ENCODE results near the gene ZBTB40. TPM values are rescaled to one million over a fixed set of nuclear protein-coding genes. Genes with fewer than 3 reads are reported as not detected.

ZBTB40 gene
- polyA plus RNA-seq, 1 donor from 2014 or later = 5.0 TPM

DNA sequence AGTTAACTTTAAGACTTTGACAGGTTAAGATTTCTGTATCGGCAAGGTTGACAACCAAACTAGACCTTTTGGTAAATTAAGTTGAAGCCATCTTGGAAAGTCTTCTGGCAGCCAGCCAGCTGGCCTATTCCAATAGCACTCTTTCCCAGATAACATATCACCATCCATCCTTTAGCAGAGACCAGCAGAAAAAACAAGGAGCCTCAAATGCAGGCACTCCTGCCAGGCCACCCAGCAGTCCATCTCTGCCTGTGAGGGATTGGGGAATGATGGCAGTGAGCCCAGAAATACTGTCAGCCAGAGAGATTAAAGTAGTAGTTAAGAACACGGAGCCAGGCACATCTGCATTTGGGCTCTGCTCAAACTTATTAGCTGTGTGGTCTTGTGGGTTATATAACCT, 19.4 kb downstream of the ZBTB40 start:
- H3K27ac Mint-ChIP-seq = no peak overlapping the region
- no peak overlapping the region for H3K4me3 Mint-ChIP-seq
- peaks cover 10 to 23% (median 10%) of the 10 kb centered on the region in 3 donors for H3K4me1 Mint-ChIP-seq
- no peaks in the 10 kb centered on the region for H3K27me3 Mint-ChIP-seq
- H3K9me3 Mint-ChIP-seq = no peaks in the 10 kb centered on the region
- peaks cover 5% of the 10 kb centered on the region for H3K36me3 Mint-ChIP-seq

- Mint-ChIP-seq H3K9me3 (no peaks in the 10 kb centered on the region), H3K36me3 (peaks cover 7% of the 10 kb centered on the region), H3K4me1 (peaks cover 10 to 22% (median 12%) of the 10 kb centered on the region in 3 donors), H3K27ac (no peak overlapping the region), H3K4me3 (no peak overlapping the region), H3K27me3 (no peaks in the 10 kb centered on the region)
Measured at GRCh38 chr1:22471610-22472009, 20.0 kb downstream of the ZBTB40 start.

DNA sequence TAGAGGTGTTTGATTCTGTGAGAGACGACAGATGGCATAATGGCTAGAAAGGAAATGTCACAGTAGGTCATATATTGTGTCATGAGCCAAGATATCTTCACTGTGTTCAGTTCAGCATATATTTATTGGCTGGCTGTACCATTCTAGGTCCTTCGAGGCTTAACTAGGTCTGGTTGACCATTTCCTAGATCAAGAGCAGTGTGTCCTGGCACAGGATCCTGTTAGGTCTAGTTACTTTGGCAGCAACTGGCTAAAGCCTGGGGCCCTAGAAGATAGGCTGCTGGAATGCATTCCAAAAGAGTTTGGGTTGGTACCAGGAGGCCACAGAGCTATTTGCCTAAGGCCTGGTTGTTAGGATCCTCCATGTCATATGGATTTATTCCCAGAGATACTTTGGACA, 20.9 kb downstream of the ZBTB40 start:
- peaks cover 0 to under 1% (median 0%) of the 10 kb centered on the region in 3 donors for H3K9me3 Mint-ChIP-seq
- H3K36me3 Mint-ChIP-seq = peaks cover 6% of the 10 kb centered on the region
- H3K4me3 Mint-ChIP-seq = no peak overlapping the region
- no peaks in the 10 kb centered on the region for H3K27me3 Mint-ChIP-seq
- peaks cover 10 to 21% (median 14%) of the 10 kb centered on the region in 3 donors for H3K4me1 Mint-ChIP-seq
- H3K27ac Mint-ChIP-seq = peak overlapping the region in 1 of 3 donors; percentile 53

- Mint-ChIP-seq H3K4me3 (no peak overlapping the region), H3K4me1 (peaks cover 6 to 18% (median 11%) of the 10 kb centered on the region in 3 donors), H3K27ac (no peak overlapping the region), H3K9me3 (peaks cover 0 to 6% (median 1%) of the 10 kb centered on the region in 3 donors), H3K36me3 (peaks cover 11% of the 10 kb centered on the region), H3K27me3 (no peaks in the 10 kb centered on the region)
Measured at GRCh38 chr1:22473952-22474351, 22.3 kb downstream of the ZBTB40 start.

DNA sequence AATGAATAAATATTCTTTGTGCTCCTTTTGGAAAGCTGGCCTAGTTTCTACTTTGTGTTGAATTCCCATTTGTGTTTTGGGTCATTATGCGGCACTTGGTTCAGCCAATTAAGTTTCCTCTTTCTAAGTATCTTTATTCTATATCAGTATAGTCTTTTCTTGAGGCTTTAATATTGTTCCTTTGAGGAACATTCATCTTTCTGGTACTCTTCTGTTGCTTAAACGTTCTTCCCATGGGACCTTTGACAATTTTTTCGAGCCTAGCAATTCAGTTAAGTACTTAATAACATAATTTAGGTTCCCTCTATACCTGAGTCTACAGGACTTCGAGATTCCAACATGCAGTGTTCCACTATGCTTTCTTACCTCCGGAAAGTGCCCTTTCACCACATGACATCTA, 24.9 kb downstream of the ZBTB40 start:
- Mint-ChIP-seq H3K4me1 (peaks cover 11% of the 10 kb centered on the region in 3 donors), H3K27me3 (no peaks in the 10 kb centered on the region), H3K36me3 (peaks cover 12% of the 10 kb centered on the region), H3K27ac (no peak overlapping the region), H3K4me3 (no peak overlapping the region), H3K9me3 (peaks cover 1 to 11% (median 2%) of the 10 kb centered on the region in 3 donors)

GRCh38 chr1:22483121-22483520, 31.5 kb downstream of the ZBTB40 start:
- peaks cover 6 to 19% (median 9%) of the 10 kb centered on the region in 3 donors for H3K9me3 Mint-ChIP-seq
- H3K36me3 Mint-ChIP-seq = peaks cover 18% of the 10 kb centered on the region
- H3K4me1 Mint-ChIP-seq = peaks cover 4 to 12% (median 7%) of the 10 kb centered on the region in 3 donors
- H3K27me3 Mint-ChIP-seq = no peaks in the 10 kb centered on the region
- no peak overlapping the region for H3K4me3 Mint-ChIP-seq
- no peak overlapping the region for H3K27ac Mint-ChIP-seq

DNA sequence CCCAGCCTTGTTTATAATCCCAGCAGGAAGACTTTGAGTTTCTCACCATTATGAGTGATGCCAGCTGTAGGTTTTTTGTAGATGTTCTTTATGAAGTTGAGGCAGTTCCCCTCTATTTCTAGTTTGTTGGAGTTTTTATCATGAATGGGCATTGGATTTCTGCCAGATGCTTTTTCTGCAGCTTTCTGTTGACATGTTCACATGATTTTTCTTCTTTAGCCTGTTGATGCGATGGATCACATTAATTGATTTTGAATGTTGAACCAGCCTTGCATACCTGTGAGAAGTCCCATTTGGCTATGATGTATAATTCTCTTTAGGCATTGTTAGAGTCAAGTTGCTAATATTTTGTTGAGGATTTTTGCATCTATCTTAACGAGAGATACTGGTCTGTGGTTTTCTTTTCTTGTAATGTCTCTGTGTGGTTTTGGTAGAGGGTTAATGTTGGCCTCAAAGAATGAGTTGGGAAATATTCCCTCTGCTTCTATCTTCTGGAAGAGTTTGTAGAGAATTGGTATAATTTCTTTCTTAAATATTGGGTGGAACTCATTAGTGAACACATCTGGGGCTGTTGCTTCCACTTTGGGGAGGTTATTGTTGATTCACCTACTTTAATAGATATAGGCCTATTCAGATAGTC, 33.2 kb downstream of the ZBTB40 start:
- H3K4me1 Mint-ChIP-seq = peaks cover 4 to 12% (median 7%) of the 10 kb centered on the region in 3 donors
- H3K27me3 Mint-ChIP-seq = no peaks in the 10 kb centered on the region
- peak overlapping the region in 1 of 4 donors; percentile 40 for H3K4me3 Mint-ChIP-seq
- H3K9me3 Mint-ChIP-seq = peaks cover 5 to 13% (median 9%) of the 10 kb centered on the region in 3 donors
- no peak overlapping the region for H3K27ac Mint-ChIP-seq
- H3K36me3 Mint-ChIP-seq = peaks cover 13% of the 10 kb centered on the region

GRCh38 chr1:22485431-22485830, 33.8 kb downstream of the ZBTB40 start:
- Mint-ChIP-seq H3K36me3 (peaks cover 13% of the 10 kb centered on the region), H3K4me1 (peaks cover 4 to 10% (median 7%) of the 10 kb centered on the region in 3 donors), H3K4me3 (no peak overlapping the region), H3K9me3 (peaks cover 5 to 13% (median 8%) of the 10 kb centered on the region in 3 donors), H3K27me3 (no peaks in the 10 kb centered on the region), H3K27ac (no peak overlapping the region)

DNA sequence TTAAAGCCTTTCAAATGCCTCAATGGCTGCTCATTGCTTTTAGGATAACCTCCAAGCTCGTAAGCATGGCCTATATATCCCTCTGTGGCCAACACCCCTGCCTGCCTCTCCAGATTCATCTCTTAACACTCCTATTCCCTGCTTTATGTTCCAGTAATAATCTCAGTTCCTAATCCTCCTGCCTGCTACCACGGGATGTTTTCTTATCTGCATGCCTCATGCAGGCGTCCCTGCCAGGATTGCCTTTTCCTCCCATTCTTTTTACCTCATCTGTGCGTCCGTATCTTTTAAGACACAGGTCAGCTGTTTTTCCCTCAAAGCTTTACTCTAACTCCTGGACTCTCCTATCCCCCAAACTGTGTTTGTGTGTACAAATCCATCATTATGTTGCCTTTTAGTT, 36.1 kb downstream of the ZBTB40 start:
- Mint-ChIP-seq H3K4me3 (no peak overlapping the region), H3K9me3 (peaks cover 5 to 13% (median 7%) of the 10 kb centered on the region in 3 donors), H3K27me3 (no peaks in the 10 kb centered on the region), H3K27ac (no peak overlapping the region), H3K4me1 (peaks cover 1 to 7% (median 6%) of the 10 kb centered on the region in 3 donors), H3K36me3 (peaks cover 10% of the 10 kb centered on the region)

GRCh38 chr1:22488319-22488718, 36.7 kb downstream of the ZBTB40 start:
- no peaks in the 10 kb centered on the region for H3K27me3 Mint-ChIP-seq
- H3K4me3 Mint-ChIP-seq = no peak overlapping the region
- no peak overlapping the region for H3K27ac Mint-ChIP-seq
- H3K4me1 Mint-ChIP-seq = peaks cover 1 to 7% (median 3%) of the 10 kb centered on the region in 3 donors
- H3K36me3 Mint-ChIP-seq = peaks cover 10% of the 10 kb centered on the region
- H3K9me3 Mint-ChIP-seq = peaks cover under 1 to 13% (median 7%) of the 10 kb centered on the region in 3 donors

- H3K9me3 Mint-ChIP-seq = peaks cover 0 to 6% (median 4%) of the 10 kb centered on the region in 3 donors
- peaks cover 3 to 7% (median 5%) of the 10 kb centered on the region in 3 donors for H3K4me1 Mint-ChIP-seq
- H3K36me3 Mint-ChIP-seq = peaks cover 15% of the 10 kb centered on the region
- H3K27me3 Mint-ChIP-seq = no peaks in the 10 kb centered on the region
- H3K4me3 Mint-ChIP-seq = no peak overlapping the region
- H3K27ac Mint-ChIP-seq = no peak overlapping the region
Measured at GRCh38 chr1:22489278-22489677, 37.6 kb downstream of the ZBTB40 start.

GRCh38 chr1:22489823-22490222, 38.2 kb downstream of the ZBTB40 start:
- Mint-ChIP-seq H3K36me3 (peaks cover 13% of the 10 kb centered on the region), H3K4me1 (peaks cover 3 to 10% (median 5%) of the 10 kb centered on the region in 3 donors), H3K27me3 (no peaks in the 10 kb centered on the region), H3K4me3 (no peak overlapping the region), H3K9me3 (peaks cover 0 to under 1% (median 0%) of the 10 kb centered on the region in 3 donors), H3K27ac (no peak overlapping the region)

DNA sequence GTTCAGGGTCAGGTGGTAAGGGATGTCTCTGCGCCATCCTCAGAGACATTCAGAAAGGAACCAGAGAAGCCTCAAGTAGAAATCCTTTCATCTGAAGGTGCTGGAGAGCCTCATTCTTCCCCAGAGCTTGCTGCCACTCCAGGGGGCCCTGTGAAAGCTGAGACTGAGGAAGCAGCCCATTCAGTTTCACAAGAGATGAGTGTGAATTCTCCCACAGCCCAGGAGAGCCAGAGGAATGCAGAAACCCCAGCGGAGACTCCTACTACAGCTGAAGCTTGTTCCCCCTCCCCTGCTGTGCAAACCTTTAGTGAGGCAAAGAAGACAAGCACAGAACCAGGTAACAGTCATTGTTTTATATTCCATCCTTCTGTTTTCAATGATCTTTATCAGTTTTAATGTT, 38.7 kb downstream of the ZBTB40 start:
- Mint-ChIP-seq H3K27ac (no peak overlapping the region), H3K9me3 (no peaks in the 10 kb centered on the region), H3K36me3 (peaks cover 10% of the 10 kb centered on the region), H3K27me3 (no peaks in the 10 kb centered on the region), H3K4me1 (peaks cover 3 to 12% (median 5%) of the 10 kb centered on the region in 3 donors), H3K4me3 (no peak overlapping the region)

DNA sequence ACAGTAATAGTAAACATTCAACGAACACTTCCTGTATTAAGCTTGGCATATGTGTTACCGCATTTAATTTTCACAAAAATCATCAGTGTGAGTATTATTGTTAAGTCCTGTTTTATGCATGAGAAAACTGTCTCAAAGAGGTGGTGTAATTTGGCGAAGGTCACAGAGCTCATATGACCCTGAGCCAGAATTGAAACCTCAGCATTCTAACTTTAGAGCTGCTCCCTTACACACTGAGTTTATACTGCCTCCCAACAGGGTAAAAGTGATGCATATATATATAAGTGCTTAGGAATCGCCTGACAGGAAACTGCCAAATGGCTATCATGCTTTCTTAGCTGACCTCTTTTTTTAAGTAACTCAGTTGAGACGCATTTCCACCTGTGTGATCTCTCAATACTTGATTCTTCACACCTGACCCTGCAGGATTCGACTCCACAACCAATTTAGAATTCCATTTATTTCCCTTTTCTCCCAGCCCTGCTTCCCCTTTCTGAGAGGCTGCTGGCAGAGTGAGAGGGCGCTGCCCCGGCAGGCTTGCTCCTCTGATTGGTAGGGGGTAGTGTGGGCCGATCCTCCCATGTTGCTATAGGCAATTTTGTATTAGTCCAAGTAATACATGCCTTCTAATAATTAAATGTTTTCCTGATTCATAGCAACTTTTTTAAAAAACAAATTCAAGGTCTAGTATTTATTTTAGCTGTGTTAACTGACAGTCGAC, 40.5 kb downstream of the ZBTB40 start:
- H3K9me3 Mint-ChIP-seq = no peaks in the 10 kb centered on the region
- H3K27me3 Mint-ChIP-seq = no peaks in the 10 kb centered on the region
- H3K4me3 Mint-ChIP-seq = no peak overlapping the region
- peaks cover 0 to 5% (median 4%) of the 10 kb centered on the region in 3 donors for H3K4me1 Mint-ChIP-seq
- H3K36me3 Mint-ChIP-seq = peaks cover 11% of the 10 kb centered on the region
- H3K27ac Mint-ChIP-seq = no peak overlapping the region

DNA sequence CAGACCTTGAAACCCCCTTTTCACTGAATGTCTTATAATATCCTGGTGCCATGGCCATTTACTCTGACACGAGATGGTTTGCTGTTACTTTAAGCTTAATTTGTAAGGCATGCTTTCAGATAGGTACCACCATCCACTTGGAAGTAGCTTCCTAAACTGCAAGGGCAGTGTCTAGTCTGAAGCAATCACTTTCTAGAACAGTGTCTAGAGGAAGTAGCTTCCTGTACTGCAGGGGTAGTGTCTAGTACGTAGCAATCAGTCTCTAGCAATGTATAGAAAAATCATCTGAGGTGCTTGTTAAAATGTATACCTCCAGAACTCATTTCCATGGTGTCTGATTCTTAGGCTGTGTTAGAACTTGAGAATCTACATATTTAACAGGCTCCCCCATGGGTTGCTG, 42.5 kb downstream of the ZBTB40 start:
- Mint-ChIP-seq H3K36me3 (peaks cover 11% of the 10 kb centered on the region), H3K27me3 (no peaks in the 10 kb centered on the region), H3K4me1 (peaks cover 0 to 5% (median 4%) of the 10 kb centered on the region in 3 donors), H3K4me3 (no peak overlapping the region), H3K27ac (peak overlapping the region in 1 of 3 donors; percentile 19), H3K9me3 (no peaks in the 10 kb centered on the region)

Data from IgD-negative memory B cell (primary cell).